ENCODE measurements around the gene GORAB. TPM values are rescaled to one million over a fixed set of nuclear protein-coding genes. Genes with fewer than 3 reads are reported as not detected.

Gene GORAB
- total and polyA plus RNA-seq, 2 of the 4 experiments (the other 2 are of a cell fraction) = 11.3 to 14.0 TPM

DNA sequence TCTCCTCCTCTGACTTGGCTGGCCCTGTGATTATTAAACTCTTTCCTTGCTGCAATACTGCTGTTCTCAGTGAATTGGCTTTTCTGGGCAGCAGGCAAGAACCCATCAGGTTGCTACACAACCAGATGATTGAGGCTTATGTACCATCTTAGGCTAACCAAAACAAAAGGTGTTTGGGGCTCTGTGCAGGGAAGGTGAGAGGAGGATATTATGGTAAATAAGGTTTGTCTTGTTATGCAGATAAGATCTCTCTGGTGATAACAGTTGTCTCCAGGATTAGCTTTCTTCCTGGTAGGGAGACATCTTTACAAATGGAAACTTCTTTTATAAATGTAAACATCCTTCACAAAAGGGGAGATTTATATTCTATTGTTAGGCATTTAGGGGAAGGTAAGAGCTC is 44.5 kb upstream of the GORAB start:
- no peaks in the 10 kb centered on the region for H3K9me3 ChIP-seq (ENCODE audit: control insufficient read depth, insufficient read depth, low read length)
- H4K20me1 ChIP-seq (ENCODE audit: insufficient read depth, low read length) = no peaks in the 10 kb centered on the region
- H3K9ac ChIP-seq (ENCODE audit: low read depth, low read length) = no peak overlapping the region
- H3K27me3 ChIP-seq (ENCODE audit: control insufficient read depth, insufficient read depth, low read length) = no peaks in the 10 kb centered on the region
- no peak for ATAC-seq (ENCODE audit: low read depth)
- no peaks in the 10 kb centered on the region for H3K4me1 ChIP-seq (ENCODE audit: control insufficient read depth, insufficient read depth, low read length)
- no peak overlapping the region for H2BK15ac ChIP-seq (ENCODE audit: low read depth, low read length)
- no peak overlapping the region for H2BK5ac ChIP-seq (ENCODE audit: low read depth, low read length, poor library complexity, severe bottlenecking)
- no peak overlapping the region for H3K23ac ChIP-seq (ENCODE audit: low read depth, low read length)
- no peak overlapping the region for H4K8ac ChIP-seq (ENCODE audit: low read depth in 2 of 2, low read length in 2 of 2)
- POLR2A ChIA-PET (ENCODE audit: unreplicated experiment) = no interaction called here
- intact Hi-C loops (cut with micrococcal nuclease) = no loop called here
- H3K18ac ChIP-seq (ENCODE audit: low read depth, low read length) = no peak overlapping the region
- H3K56ac ChIP-seq (ENCODE audit: extremely low read depth, insufficient read depth, low read length) = no peak overlapping the region
- H3K14ac ChIP-seq (replicated peaks; ENCODE audit: low read depth, low read length) = no peak overlapping the region
- H3K9me1 ChIP-seq (ENCODE audit: insufficient read depth, low read length) = no peaks in the 10 kb centered on the region
- CTCF ChIA-PET = no interaction called here
- no peak overlapping the region for H2AK5ac ChIP-seq (ENCODE audit: low read depth, low read length)
- dilution Hi-C loops (cut with HindIII; ENCODE audit: low sequenced_read_pairs, unreplicated experiment) = no loop called here
- no peak overlapping the region for H4K5ac ChIP-seq (ENCODE audit: low read depth, low read length)
- TF ChIP-seq, protein P1, sequence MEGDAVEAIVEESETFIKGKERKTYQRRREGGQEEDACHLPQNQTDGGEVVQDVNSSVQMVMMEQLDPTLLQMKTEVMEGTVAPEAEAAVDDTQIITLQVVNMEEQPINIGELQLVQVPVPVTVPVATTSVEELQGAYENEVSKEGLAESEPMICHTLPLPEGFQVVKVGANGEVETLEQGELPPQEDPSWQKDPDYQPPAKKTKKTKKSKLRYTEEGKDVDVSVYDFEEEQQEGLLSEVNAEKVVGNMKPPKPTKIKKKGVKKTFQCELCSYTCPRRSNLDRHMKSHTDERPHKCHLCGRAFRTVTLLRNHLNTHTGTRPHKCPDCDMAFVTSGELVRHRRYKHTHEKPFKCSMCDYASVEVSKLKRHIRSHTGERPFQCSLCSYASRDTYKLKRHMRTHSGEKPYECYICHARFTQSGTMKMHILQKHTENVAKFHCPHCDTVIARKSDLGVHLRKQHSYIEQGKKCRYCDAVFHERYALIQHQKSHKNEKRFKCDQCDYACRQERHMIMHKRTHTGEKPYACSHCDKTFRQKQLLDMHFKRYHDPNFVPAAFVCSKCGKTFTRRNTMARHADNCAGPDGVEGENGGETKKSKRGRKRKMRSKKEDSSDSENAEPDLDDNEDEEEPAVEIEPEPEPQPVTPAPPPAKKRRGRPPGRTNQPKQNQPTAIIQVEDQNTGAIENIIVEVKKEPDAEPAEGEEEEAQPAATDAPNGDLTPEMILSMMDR (conservative IDR thresholded peaks at IDR 0.05; ENCODE audit: low read depth, low read length) = no peak
- TF ChIP-seq MAZ (IDR thresholded peaks at IDR 0.05; ENCODE audit: borderline replicate concordance, low read depth, low read length) = no peak
- TF ChIP-seq MXI1 (IDR thresholded peaks at IDR 0.05; ENCODE audit: borderline replicate concordance, low read depth, low read length) = no peak
- TF ChIP-seq, protein P2, sequence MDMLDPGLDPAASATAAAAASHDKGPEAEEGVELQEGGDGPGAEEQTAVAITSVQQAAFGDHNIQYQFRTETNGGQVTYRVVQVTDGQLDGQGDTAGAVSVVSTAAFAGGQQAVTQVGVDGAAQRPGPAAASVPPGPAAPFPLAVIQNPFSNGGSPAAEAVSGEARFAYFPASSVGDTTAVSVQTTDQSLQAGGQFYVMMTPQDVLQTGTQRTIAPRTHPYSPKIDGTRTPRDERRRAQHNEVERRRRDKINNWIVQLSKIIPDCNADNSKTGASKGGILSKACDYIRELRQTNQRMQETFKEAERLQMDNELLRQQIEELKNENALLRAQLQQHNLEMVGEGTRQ (IDR thresholded peaks at IDR 0.05; ENCODE audit: low read depth, low read length) = no peak
- no peak for TF ChIP-seq POLR2A (IDR thresholded peaks at IDR 0.05; ENCODE audit: low read depth, low read length)
- H2AK9ac ChIP-seq (replicated peaks; ENCODE audit: low read depth, low read length, poor library complexity) = no peak overlapping the region
- no peak overlapping the region for H4K91ac ChIP-seq (ENCODE audit: insufficient read depth, low read depth, low read length)
- in situ Hi-C loops (cut with MboI; ENCODE audit: low sequenced_read_pairs) = no loop called here
- BruUV-seq (replicated peaks) = no TSS peak
- no peak overlapping the region for H3K4me2 ChIP-seq (ENCODE audit: low read depth, low read length)
- H3K36me3 ChIP-seq (ENCODE audit: control insufficient read depth, insufficient read depth, low read length) = no peaks in the 10 kb centered on the region
- no peak overlapping the region for H3K4me3 ChIP-seq (ENCODE audit: insufficient read depth, low read depth, low read length)
- no peak overlapping the region for H2BK20ac ChIP-seq (ENCODE audit: low read depth, low read length)
- no peak overlapping the region for H3K4ac ChIP-seq (ENCODE audit: low read depth, low read length)
- H3K79me1 ChIP-seq (ENCODE audit: low read depth in 1 of 2, low read length in 2 of 2) = no peaks in the 10 kb centered on the region
- DNase-seq = no peak
- H2AFZ ChIP-seq (replicated peaks; ENCODE audit: low read length, poor library complexity) = no peak overlapping the region
- H2BK120ac ChIP-seq (ENCODE audit: low read depth, low read length) = no peak overlapping the region
- H3K27ac ChIP-seq (ENCODE audit: insufficient read depth, low read length) = no peak overlapping the region
